ENCODE measurements around the gene CNGB1. TPM values are rescaled to one million over a fixed set of nuclear protein-coding genes. Genes with fewer than 3 reads are reported as not detected.

Gene CNGB1
- polyA plus RNA-seq, 2 of the 4 experiments (the other 2 are of a cell fraction) = 0.23 to 0.39 TPM

- Histone ChIP-seq H3K9me3 (no peaks in the 10 kb centered on the region), H3K4me3 (no peak overlapping the region), H3K4me1 (0 out of 3 replicates have a peak, but pooled peaks cover 3% of the 10 kb centered on the region), H3K4me2 (no peak overlapping the region), H3K27ac (no peak overlapping the region)
- ATAC-seq (no peak), FAIRE-seq (no peak), DNase-seq (ENCODE audit: low read depth in 1 of 2, low spot score in 1 of 2) (no peak)
- TF ChIP-seq NPAS2 (CRISPR knock-in tag; IDR thresholded peaks at IDR 0.05; ENCODE audit: borderline replicate concordance) = no peak
- no peak for TF ChIP-seq KDM1A (IDR thresholded peaks at IDR 0.05; ENCODE audit: low read depth)
- no peak for TF ChIP-seq CBX8 (IDR thresholded peaks at IDR 0.05)
- no peak for TF ChIP-seq HEYL (CRISPR knock-in tag; IDR thresholded peaks at IDR 0.05)
- TF ChIP-seq KDM5A (IDR thresholded peaks at IDR 0.05) = no peak
- no peak for TF ChIP-seq PHF8 (IDR thresholded peaks at IDR 0.05; ENCODE audit: borderline replicate concordance, low read depth)
- ChIA-PET CTCF (interaction anchor here (0.7 to 1.6 kb wide), 6 partner anchors 22 to 252 kb away, joined by 3 to 4 read pairs (median 3); no protein-coding TSS in a partner anchor), POLR2A (interaction anchor here (0.6 kb wide), 1 partner anchor 160 kb away, joined by 4 read pairs; no protein-coding TSS in a partner anchor)
- WGBS (ENCODE audit: missing lambda C conversion rate) = 76% methylated on average over 4 of the region's 4 CpGs
Measured at GRCh38 chr16:57972306-57972705, 1.4 kb upstream of the CNGB1 start.

GRCh38 chr16:57971848-57972247, 920 bp upstream of the CNGB1 start:
- Histone ChIP-seq H3K9me3 (no peaks in the 10 kb centered on the region), H3K4me1 (peaks cover 4% of the 10 kb centered on the region; the same call in 2 of the 3 replicates), H3K4me3 (no peak overlapping the region), H3K4me2 (no peak overlapping the region), H3K27ac (no peak overlapping the region)
- CTCF ChIA-PET = interaction anchor here (0.8 to 2.3 kb wide), 7 partner anchors 8 to 252 kb away, joined by 3 to 7 read pairs (median 4); no protein-coding TSS in a partner anchor
- POLR2A ChIA-PET = interaction anchor here (0.6 kb wide), 1 partner anchor 160 kb away, joined by 4 read pairs; no protein-coding TSS in a partner anchor
- no peak for FAIRE-seq
- DNase-seq (ENCODE audit: low read depth in 1 of 2, low spot score in 1 of 2) = no peak
- no peak for ATAC-seq
- no peak for TF ChIP-seq EHF (CRISPR knock-in tag; IDR thresholded peaks at IDR 0.05)
- TF ChIP-seq MAX (IDR thresholded peaks at IDR 0.05) = no peak
- TF ChIP-seq ELK1 (IDR thresholded peaks at IDR 0.05; ENCODE audit: low read depth, low read length) = no peak
- no peak for TF ChIP-seq NFE2L2 (conservative IDR thresholded peaks at IDR 0.05; ENCODE audit: low read length)
- TF ChIP-seq TP53 (CRISPR knock-in tag; IDR thresholded peaks at IDR 0.05) = no peak
- TF ChIP-seq USF2 (IDR thresholded peaks at IDR 0.05) = no peak
- no peak for TF ChIP-seq ZC3H11A (IDR thresholded peaks at IDR 0.05)
- WGBS (ENCODE audit: missing lambda C conversion rate) = 73% methylated on average over 1 of the region's 1 CpG

- DNase-seq (ENCODE audit: low read depth in 1 of 2, low spot score in 1 of 2) (no peak), ATAC-seq (no peak), FAIRE-seq (no peak)
- Histone ChIP-seq H3K4me1 (peaks cover 15% of the 10 kb centered on the region; the same call in 2 of the 3 replicates), H3K27ac (no peak overlapping the region), H3K9me3 (no peaks in the 10 kb centered on the region), H3K4me3 (no peak overlapping the region), H3K4me2 (no peak overlapping the region)
- ChIA-PET POLR2A (no interaction called here), CTCF (interaction anchor here (0.7 to 2.3 kb wide), 3 partner anchors 9 to 127 kb away, joined by 3 to 7 read pairs (median 4); no protein-coding TSS in a partner anchor)
- 71% methylated on average over 13 of the region's 13 CpGs for WGBS (ENCODE audit: missing lambda C conversion rate)
- TF ChIP-seq SREBF2 (IDR thresholded peaks at IDR 0.05) (no peak), JUNB (IDR thresholded peaks at IDR 0.05) (no peak), HOXA7 (CRISPR knock-in tag; IDR thresholded peaks at IDR 0.05) (no peak), RAD21 (conservative IDR thresholded peaks at IDR 0.05 in 1 of 2, IDR thresholded peaks at IDR 0.05 in 1 of 2) (no peak), ELK1 (IDR thresholded peaks at IDR 0.05; ENCODE audit: low read depth, low read length) (no peak), KDM5A (IDR thresholded peaks at IDR 0.05) (no peak), MAX (IDR thresholded peaks at IDR 0.05) (no peak), NFE2L2 (conservative IDR thresholded peaks at IDR 0.05; ENCODE audit: low read length) (no peak), FOSB (CRISPR knock-in tag; IDR thresholded peaks at IDR 0.05) (no peak), REST (IDR thresholded peaks at IDR 0.05) (no peak), CHD2 (IDR thresholded peaks at IDR 0.05; ENCODE audit: low read length, partially characterized antibody) (no peak), CTCF (IDR thresholded peaks at IDR 0.05) (no peak)
Measured at GRCh38 chr16:57970319-57970718, 609 bp downstream of the CNGB1 start.
